NT2/D1 (cell line): ENCODE data around the gene ITFG1.

ENCODE experiments used
- DNase-seq: peaks from one replicate; pipeline ENCODE4 v3.0.0-alpha.2; 2011; ENCODE audit warnings: low read depth, low spot score
- H3K27me3 ChIP-seq: 2 replicates; pipeline ENCODE4 v1.6.0; 2011; ENCODE audit warnings: mild to moderate bottlenecking; ENCODE audit not compliant: insufficient read length, insufficient read depth
- H3K36me3 ChIP-seq: 2 replicates; pipeline ENCODE4 v1.6.1; 2011; ENCODE audit warnings: mild to moderate bottlenecking, low read length, mixed read lengths; ENCODE audit not compliant: insufficient read depth, insufficient read length
- H3K4me1 ChIP-seq: 2 replicates; pipeline ENCODE4 v1.5.1; 2011; ENCODE audit not compliant: insufficient read depth, insufficient read length
- H3K4me3 ChIP-seq: 2 replicates; pipeline ENCODE4 v1.5.1; 2011; ENCODE audit warnings: low read depth; ENCODE audit not compliant: insufficient read length
- H3K9ac ChIP-seq: 2 replicates; pipeline ENCODE4 v1.6.0; 2011; ENCODE audit warnings: low read depth; ENCODE audit not compliant: insufficient read length
- H3K9me3 ChIP-seq: 2 replicates; pipeline ENCODE4 v1.5.1; 2011; ENCODE audit warnings: mild to moderate bottlenecking, low read length; ENCODE audit not compliant: insufficient read depth
- SUZ12 ChIP-seq: IDR thresholded peaks from 2 replicates; pipeline ENCODE4 v1.6.1; 2011; ENCODE audit not compliant: insufficient read length, insufficient read depth; ENCODE audit errors: extremely low read depth
- YY1 ChIP-seq: IDR thresholded peaks from 2 replicates; pipeline ENCODE4 v1.6.1; 2011; ENCODE audit not compliant: insufficient read length, insufficient read depth
- ZNF274 ChIP-seq: IDR thresholded peaks from 2 replicates; pipeline ENCODE4 v1.6.1; 2011; ENCODE audit warnings: mild to moderate bottlenecking, low read depth, low read length

The ITFG1 gene

DNA sequence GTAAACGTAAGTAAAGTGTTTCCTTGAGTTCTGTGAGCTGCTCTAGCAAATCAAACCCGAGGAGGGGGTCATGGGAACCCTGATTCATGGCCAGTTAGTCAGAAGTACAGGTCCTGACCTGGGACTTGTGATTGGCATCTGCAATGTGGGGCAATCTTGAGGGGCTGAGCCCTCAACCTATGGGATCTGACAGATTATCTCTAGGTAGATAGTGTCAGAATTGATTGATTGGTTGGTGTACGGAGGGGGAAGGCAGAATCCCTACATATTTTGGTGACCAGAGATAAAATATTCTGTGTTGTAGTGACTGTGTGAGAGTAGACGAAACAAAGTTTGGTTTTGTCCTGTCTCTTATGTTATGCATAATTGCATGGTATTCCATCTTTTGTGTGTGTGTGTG, 216.7 kb downstream of the ITFG1 start:
- Histone ChIP-seq H3K9ac (no peak overlapping the region), H3K27me3 (no peaks in the 10 kb centered on the region), H3K9me3 (no peaks in the 10 kb centered on the region), H3K36me3 (no peaks in the 10 kb centered on the region), H3K4me3 (no peak overlapping the region), H3K4me1 (no peaks in the 10 kb centered on the region)
- TF ChIP-seq YY1 = no peak
- no peak for TF ChIP-seq SUZ12
- no peak for TF ChIP-seq ZNF274
- DNase-seq = no peak

DNA sequence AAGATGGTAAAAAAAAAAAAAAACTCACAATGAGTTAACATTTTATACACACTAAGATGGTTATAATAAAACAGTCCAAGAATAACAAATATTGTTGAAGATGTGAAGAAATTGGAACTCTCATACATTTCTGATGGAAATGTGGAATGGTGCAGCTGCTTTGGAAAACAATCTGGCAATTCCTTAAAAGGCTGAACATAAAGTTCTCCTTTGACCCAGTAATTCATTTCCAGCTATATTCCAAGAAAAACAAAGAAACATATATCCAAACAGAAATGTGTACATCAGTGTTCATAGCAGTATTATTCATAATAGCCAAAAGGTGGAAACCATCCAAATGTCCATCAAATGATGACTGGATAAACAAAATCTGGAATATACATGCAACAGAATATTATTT, 219.8 kb downstream of the ITFG1 start:
- H3K9ac ChIP-seq = no peak overlapping the region
- H3K4me1 ChIP-seq = no peaks in the 10 kb centered on the region
- H3K36me3 ChIP-seq = no peaks in the 10 kb centered on the region
- H3K4me3 ChIP-seq = no peak overlapping the region
- TF ChIP-seq ZNF274 = no peak
- TF ChIP-seq YY1 = no peak
- TF ChIP-seq SUZ12 = no peak
- H3K27me3 ChIP-seq = no peaks in the 10 kb centered on the region
- H3K9me3 ChIP-seq = no peaks in the 10 kb centered on the region
- DNase-seq = no peak

DNA sequence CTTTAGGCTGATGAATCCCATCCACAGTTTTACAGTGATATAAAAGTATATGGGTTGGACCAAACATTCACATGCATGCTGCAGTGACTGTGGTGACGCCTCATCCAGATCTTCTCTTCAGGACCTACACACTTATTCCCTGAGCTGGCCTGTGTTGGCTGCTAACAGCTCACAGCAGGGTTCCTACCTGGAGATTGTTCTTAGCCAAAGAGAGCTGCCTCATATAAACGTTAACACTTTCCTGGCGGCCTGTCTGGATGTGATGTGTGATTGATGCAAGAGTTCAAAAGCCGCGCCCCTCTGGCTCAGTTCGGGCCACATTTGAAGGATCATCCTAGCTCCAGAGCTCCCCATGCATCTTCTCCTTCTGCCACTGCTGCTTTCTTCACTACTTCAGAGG, 224.1 kb downstream of the ITFG1 start:
- Histone ChIP-seq H3K9me3 (no peaks in the 10 kb centered on the region), H3K9ac (no peak overlapping the region), H3K4me3 (no peak overlapping the region), H3K27me3 (no peaks in the 10 kb centered on the region), H3K4me1 (no peaks in the 10 kb centered on the region), H3K36me3 (no peaks in the 10 kb centered on the region)
- no peak for TF ChIP-seq YY1
- no peak for TF ChIP-seq ZNF274
- TF ChIP-seq SUZ12 = no peak
- no peak for DNase-seq

DNA sequence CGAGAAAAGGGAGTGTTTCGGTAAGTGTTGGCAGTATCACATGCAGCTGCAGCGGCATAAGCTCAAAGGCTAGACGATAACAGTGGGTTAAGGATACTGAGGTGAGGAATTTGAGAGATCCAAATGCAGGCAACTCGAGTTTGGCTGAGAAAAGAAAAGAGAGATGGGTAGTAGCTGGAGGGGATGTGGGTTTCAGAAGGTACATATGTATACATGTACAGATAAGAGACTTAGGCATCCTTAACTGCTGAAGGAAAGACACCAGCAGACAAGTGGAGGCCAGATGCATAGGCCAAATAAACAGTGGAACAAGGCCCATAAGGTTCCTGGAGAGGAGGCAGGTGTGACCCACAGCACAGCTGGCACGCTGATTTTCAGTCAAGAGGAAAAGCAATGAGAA, 230.6 kb downstream of the ITFG1 start:
- no peaks in the 10 kb centered on the region for H3K4me1 ChIP-seq
- no peak overlapping the region for H3K9ac ChIP-seq
- no peak for DNase-seq
- no peaks in the 10 kb centered on the region for H3K27me3 ChIP-seq
- TF ChIP-seq YY1 = no peak
- no peak for TF ChIP-seq ZNF274
- TF ChIP-seq SUZ12 = no peak
- H3K4me3 ChIP-seq = no peak overlapping the region
- H3K9me3 ChIP-seq = no peaks in the 10 kb centered on the region
- H3K36me3 ChIP-seq = no peaks in the 10 kb centered on the region

DNA sequence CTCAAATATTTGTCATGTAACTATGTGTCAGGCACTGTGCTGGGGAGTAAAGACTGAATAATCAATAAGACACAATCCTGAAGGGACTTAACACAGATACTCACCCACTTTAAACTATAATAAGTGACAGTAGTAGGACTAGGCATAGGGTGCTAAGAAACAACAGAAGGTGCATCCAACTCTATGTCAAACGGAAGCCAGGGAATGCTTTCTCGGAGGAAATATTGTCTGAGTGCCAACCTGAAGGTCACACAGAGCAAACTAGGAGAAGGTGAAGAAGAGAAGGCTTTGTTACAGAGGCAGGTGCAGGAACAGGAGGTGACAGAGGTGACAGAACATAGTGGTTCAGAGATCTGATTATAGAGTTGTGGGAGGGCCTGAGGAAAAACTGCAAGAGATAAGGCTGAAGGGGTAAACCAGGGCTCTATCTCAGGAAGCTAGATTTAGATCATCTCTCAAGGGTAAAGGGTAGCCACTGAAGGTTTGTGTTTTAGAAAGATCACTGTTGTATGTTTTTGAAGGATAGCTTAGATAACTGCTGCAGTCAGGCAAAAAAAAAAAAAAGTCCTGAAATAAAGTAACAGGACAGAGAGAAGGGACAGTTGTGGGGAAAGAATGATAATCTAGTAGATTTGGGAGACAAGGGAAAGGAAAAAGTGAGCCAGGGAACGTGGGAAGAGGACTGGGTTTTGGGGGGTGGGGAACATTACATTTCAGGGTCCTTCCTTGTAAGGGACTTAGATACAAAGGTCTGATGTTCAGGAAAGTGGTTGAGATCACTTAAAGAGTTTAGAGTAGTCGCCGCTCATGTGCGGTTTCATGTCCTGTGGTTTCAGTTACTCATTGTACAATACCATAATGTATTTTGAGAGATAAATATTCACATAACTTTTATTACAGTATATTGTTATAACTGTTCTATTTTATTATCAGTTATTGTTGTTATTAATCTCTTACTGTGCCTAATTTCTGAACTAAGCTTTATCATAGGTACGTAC, 231.5 kb downstream of the ITFG1 start:
- no peak overlapping the region for H3K9ac ChIP-seq
- no peak overlapping the region for H3K4me3 ChIP-seq
- no peaks in the 10 kb centered on the region for H3K36me3 ChIP-seq
- H3K4me1 ChIP-seq = no peaks in the 10 kb centered on the region
- no peaks in the 10 kb centered on the region for H3K9me3 ChIP-seq
- TF ChIP-seq ZNF274 (no peak), YY1 (no peak), SUZ12 (no peak)
- DNase-seq = no peak
- H3K27me3 ChIP-seq = no peaks in the 10 kb centered on the region

DNA sequence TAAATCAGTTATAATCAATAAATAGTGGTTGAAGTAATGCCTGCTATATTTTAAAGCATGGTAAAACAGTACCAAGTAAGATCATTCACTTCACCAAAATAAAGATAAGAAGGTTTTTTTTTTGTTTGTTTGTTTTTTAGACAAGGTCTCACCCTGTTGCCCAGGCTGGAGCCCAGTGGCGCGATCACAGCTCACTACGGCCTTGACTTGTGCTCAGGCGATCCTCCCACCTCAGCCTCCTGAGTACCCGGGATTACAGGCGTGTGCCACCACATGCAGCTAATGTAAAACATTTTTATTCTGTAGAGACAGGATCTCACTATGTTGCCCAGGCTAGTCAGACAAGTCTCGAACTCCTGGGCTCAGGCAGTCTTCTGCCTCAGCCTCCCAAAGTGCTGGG, 232.6 kb downstream of the ITFG1 start:
- Histone ChIP-seq H3K9me3 (no peaks in the 10 kb centered on the region), H3K27me3 (no peaks in the 10 kb centered on the region), H3K9ac (no peak overlapping the region), H3K36me3 (no peaks in the 10 kb centered on the region), H3K4me1 (no peaks in the 10 kb centered on the region), H3K4me3 (no peak overlapping the region)
- no peak for DNase-seq
- TF ChIP-seq ZNF274 = no peak
- TF ChIP-seq SUZ12 = no peak
- TF ChIP-seq YY1 = no peak

DNA sequence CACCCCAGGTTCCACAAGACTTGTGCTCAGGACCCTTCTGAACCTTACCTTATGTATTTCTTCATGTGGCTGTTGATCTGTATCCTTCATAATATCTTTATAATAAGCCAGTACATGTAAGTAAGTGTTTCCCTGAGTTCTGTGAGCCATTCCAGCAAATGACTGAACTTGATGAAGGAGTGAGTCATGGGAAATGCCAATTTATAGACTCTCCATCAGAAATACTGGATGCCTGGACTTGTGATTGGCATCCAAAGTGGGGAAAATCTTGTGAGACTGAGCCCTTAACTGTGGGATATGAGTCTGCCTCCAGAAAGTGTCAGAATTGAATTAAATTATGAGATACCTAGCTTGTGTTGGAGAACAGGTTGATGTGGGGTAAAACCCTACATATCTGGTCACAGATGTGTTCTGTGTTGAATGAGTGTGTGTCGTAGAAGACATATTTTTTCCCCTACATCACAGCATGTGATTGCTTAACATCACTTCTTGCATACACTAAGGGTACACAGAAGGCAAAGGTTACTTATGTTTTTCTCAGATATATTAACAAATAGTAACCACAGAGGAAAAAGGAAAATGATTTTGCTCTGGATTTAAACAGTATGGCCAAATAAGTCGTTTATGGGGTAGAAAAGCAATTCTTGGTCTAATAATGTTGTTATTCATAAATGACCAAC, 247.0 kb downstream of the ITFG1 start:
- H3K9ac ChIP-seq = no peak overlapping the region
- H3K4me1 ChIP-seq = no peaks in the 10 kb centered on the region
- no peak for DNase-seq
- no peaks in the 10 kb centered on the region for H3K9me3 ChIP-seq
- H3K4me3 ChIP-seq = no peak overlapping the region
- TF ChIP-seq YY1 (no peak), ZNF274 (no peak), SUZ12 (no peak)
- H3K36me3 ChIP-seq = peaks cover 5% of the 10 kb centered on the region
- H3K27me3 ChIP-seq = no peaks in the 10 kb centered on the region
